ENCODE data around the gene SLC8A1.

Gene SLC8A1

DNA sequence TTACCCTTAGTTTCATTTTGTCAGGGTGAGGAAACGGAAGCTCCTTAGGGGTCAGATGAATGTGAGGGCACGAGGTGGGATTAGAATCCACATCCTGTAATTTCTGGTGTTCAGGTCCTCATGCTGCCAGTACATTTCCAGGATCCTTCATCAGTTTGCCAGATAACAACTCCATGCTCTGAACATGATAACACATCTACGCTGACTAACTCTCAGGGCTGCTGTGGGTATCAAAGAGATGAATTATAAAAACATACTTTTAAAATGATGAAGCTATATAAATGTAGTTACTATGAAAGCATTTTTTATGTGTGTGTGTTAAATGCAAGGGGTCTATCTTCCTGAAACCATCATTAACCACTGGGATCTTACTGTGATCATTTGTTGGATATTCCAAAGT is 325.9 kb downstream of the SLC8A1 start:
- TF ChIP-seq, protein P1, sequence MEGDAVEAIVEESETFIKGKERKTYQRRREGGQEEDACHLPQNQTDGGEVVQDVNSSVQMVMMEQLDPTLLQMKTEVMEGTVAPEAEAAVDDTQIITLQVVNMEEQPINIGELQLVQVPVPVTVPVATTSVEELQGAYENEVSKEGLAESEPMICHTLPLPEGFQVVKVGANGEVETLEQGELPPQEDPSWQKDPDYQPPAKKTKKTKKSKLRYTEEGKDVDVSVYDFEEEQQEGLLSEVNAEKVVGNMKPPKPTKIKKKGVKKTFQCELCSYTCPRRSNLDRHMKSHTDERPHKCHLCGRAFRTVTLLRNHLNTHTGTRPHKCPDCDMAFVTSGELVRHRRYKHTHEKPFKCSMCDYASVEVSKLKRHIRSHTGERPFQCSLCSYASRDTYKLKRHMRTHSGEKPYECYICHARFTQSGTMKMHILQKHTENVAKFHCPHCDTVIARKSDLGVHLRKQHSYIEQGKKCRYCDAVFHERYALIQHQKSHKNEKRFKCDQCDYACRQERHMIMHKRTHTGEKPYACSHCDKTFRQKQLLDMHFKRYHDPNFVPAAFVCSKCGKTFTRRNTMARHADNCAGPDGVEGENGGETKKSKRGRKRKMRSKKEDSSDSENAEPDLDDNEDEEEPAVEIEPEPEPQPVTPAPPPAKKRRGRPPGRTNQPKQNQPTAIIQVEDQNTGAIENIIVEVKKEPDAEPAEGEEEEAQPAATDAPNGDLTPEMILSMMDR (IDR thresholded peaks at IDR 0.05; ENCODE audit: borderline replicate concordance, extremely low read depth, low read length, poor library complexity, severe bottlenecking), result no peak
- no peak for TF ChIP-seq EZH2 (IDR thresholded peaks at IDR 0.05; ENCODE audit: borderline replicate concordance, low read depth, low read length, severe bottlenecking)
- ATAC-seq (ENCODE audit: insufficient read depth, low read depth), result no peak
- H3K27me3 ChIP-seq (ENCODE audit: insufficient read depth, low read length, poor library complexity), result no peaks in the 10 kb centered on the region
- peaks cover 29% of the 10 kb centered on the region for H3K4me1 ChIP-seq (ENCODE audit: insufficient read depth, low read length)
- H3K4me2 ChIP-seq (ENCODE audit: insufficient read depth, low read length), result no peak overlapping the region
- H3K36me3 ChIP-seq (ENCODE audit: insufficient read depth, low read length), result peaks cover 5% of the 10 kb centered on the region; the same call in 1 of the 2 replicates
- H3K9me3 ChIP-seq (ENCODE audit: insufficient read depth, low read length, severe bottlenecking), result no peaks in the 10 kb centered on the region
- no peaks in the 10 kb centered on the region for H4K20me1 ChIP-seq (ENCODE audit: insufficient read depth, low read length)
- no peak overlapping the region for H3K4me3 ChIP-seq (ENCODE audit: low read depth in 1 of 2, low read length in 2 of 2)
- no peak for DNase-seq
- H2AFZ ChIP-seq (ENCODE audit: low read depth, low read length), result no peak overlapping the region
- H3K9ac ChIP-seq (ENCODE audit: low read depth, low read length), result no peak overlapping the region
- H3K27ac ChIP-seq (ENCODE audit: low read length), result peak overlapping the region; percentile 56
- H3K79me2 ChIP-seq (ENCODE audit: insufficient read depth, low read length), result no peaks in the 10 kb centered on the region

GRCh38 chr2:40123746-40124145 is 328.1 kb downstream of the SLC8A1 start:
- Histone ChIP-seq H4K20me1 (ENCODE audit: insufficient read depth, low read length) (no peaks in the 10 kb centered on the region), H3K27me3 (ENCODE audit: insufficient read depth, low read length, poor library complexity) (no peaks in the 10 kb centered on the region), H3K27ac (ENCODE audit: low read length) (peak overlapping the region; percentile 22; the same call in 1 of the 2 replicates), H2AFZ (ENCODE audit: low read depth, low read length) (no peak overlapping the region), H3K4me1 (ENCODE audit: insufficient read depth, low read length) (peaks cover 29% of the 10 kb centered on the region), H3K9ac (ENCODE audit: low read depth, low read length) (no peak overlapping the region), H3K36me3 (ENCODE audit: insufficient read depth, low read length) (no peaks in the 10 kb centered on the region; the same call in 1 of the 2 replicates), H3K9me3 (ENCODE audit: insufficient read depth, low read length, severe bottlenecking) (no peaks in the 10 kb centered on the region), H3K4me3 (ENCODE audit: low read depth in 1 of 2, low read length in 2 of 2) (no peak overlapping the region), H3K4me2 (ENCODE audit: insufficient read depth, low read length) (no peak overlapping the region), H3K79me2 (ENCODE audit: insufficient read depth, low read length) (no peaks in the 10 kb centered on the region)
- ATAC-seq (ENCODE audit: insufficient read depth, low read depth) (no peak), DNase-seq (no peak)
- TF ChIP-seq, protein P1 (IDR thresholded peaks at IDR 0.05; ENCODE audit: borderline replicate concordance, extremely low read depth, low read length, poor library complexity, severe bottlenecking), result no peak
- TF ChIP-seq EZH2 (IDR thresholded peaks at IDR 0.05; ENCODE audit: borderline replicate concordance, low read depth, low read length, severe bottlenecking), result no peak

GRCh38 chr2:40123326-40123725 is 328.6 kb downstream of the SLC8A1 start:
- Histone ChIP-seq H3K4me3 (ENCODE audit: low read depth in 1 of 2, low read length in 2 of 2) (no peak overlapping the region), H3K9ac (ENCODE audit: low read depth, low read length) (no peak overlapping the region), H4K20me1 (ENCODE audit: insufficient read depth, low read length) (no peaks in the 10 kb centered on the region)

More at GRCh38 chr2:40123326-40123725, 328.6 kb downstream of the SLC8A1 start:
- Histone ChIP-seq H3K4me2 (ENCODE audit: insufficient read depth, low read length) (no peak overlapping the region), H2AFZ (ENCODE audit: low read depth, low read length) (no peak overlapping the region), H3K36me3 (ENCODE audit: insufficient read depth, low read length) (no peaks in the 10 kb centered on the region; the same call in 1 of the 2 replicates), H3K27me3 (ENCODE audit: insufficient read depth, low read length, poor library complexity) (no peaks in the 10 kb centered on the region), H3K79me2 (ENCODE audit: insufficient read depth, low read length) (no peaks in the 10 kb centered on the region), H3K27ac (ENCODE audit: low read length) (no peak overlapping the region), H3K4me1 (ENCODE audit: insufficient read depth, low read length) (peaks cover 29% of the 10 kb centered on the region), H3K9me3 (ENCODE audit: insufficient read depth, low read length, severe bottlenecking) (no peaks in the 10 kb centered on the region)
- TF ChIP-seq EZH2 (IDR thresholded peaks at IDR 0.05; ENCODE audit: borderline replicate concordance, low read depth, low read length, severe bottlenecking), result no peak
- TF ChIP-seq, protein P1 (IDR thresholded peaks at IDR 0.05; ENCODE audit: borderline replicate concordance, extremely low read depth, low read length, poor library complexity, severe bottlenecking), result no peak
- no peak for ATAC-seq (ENCODE audit: insufficient read depth, low read depth)
- no peak for DNase-seq
